ENCODE data around the gene MICALL2. TPM values are rescaled to one million over a fixed set of nuclear protein-coding genes. Genes with fewer than 3 reads are reported as not detected.

MICALL2 gene
- total RNA-seq, 6 experiments from 2014 or later = 8.2 to 23.8 (median 13.6) TPM

- H3K4me3 ChIP-seq = no peak overlapping the region
- no peak for TF ChIP-seq CTCF (IDR thresholded peaks at IDR 0.05)
- TF ChIP-seq POLR2A (IDR thresholded peaks at IDR 0.05) = no peak
- no peaks in the 10 kb centered on the region for H3K4me1 ChIP-seq
- WGBS (ENCODE audit: insufficient coverage, low coverage, low lambda C conversion rate, missing lambda C conversion rate) = 76% methylated on average over 6 of the region's 15 CpGs
- intact Hi-C loops (cut with DNase I) = loop anchor here in 1 of 2 donors (10.0 kb wide), 1 partner anchor 48 kb away; no protein-coding TSS in a partner anchor
- no peak for DNase-seq
- H3K27ac ChIP-seq = no peak overlapping the region
- H3K36me3 ChIP-seq = no peaks in the 10 kb centered on the region
- no peaks in the 10 kb centered on the region for H3K27me3 ChIP-seq
- no peaks in the 10 kb centered on the region for H3K9me3 ChIP-seq
- no peak for ATAC-seq
These were observed 32.8 kb downstream of the MICALL2 start for GRCh38 chr7:1426474-1426873.

GRCh38 chr7:1425292-1426136, 33.8 kb downstream of the MICALL2 start:
- Histone ChIP-seq H3K4me1 (no peaks in the 10 kb centered on the region), H3K27me3 (no peaks in the 10 kb centered on the region), H3K9me3 (no peaks in the 10 kb centered on the region), H3K4me3 (no peak overlapping the region), H3K36me3 (no peaks in the 10 kb centered on the region), H3K27ac (no peak overlapping the region)
- intact Hi-C loops (cut with DNase I) = loop anchor here in 1 of 2 donors (10.0 kb wide), 1 partner anchor 49 kb away; no protein-coding TSS in a partner anchor
- TF ChIP-seq POLR2A (IDR thresholded peaks at IDR 0.05) (no peak), CTCF (IDR thresholded peaks at IDR 0.05) (no peak)
- ATAC-seq (peak in 1 of 4 donors; percentile 24), DNase-seq (no peak)
- WGBS (ENCODE audit: insufficient coverage, low coverage, low lambda C conversion rate, missing lambda C conversion rate) = 50% methylated on average over 15 of the region's 18 CpGs

- no peak for ATAC-seq
- no peak for TF ChIP-seq CTCF (IDR thresholded peaks at IDR 0.05)
- no peak for TF ChIP-seq POLR2A (IDR thresholded peaks at IDR 0.05)
These were observed 35.2 kb downstream of the MICALL2 start for GRCh38 chr7:1424041-1424440.

GRCh38 chr7:1423264-1423811, 35.9 kb downstream of the MICALL2 start:
- Histone ChIP-seq H3K4me3 (no peak overlapping the region), H3K36me3 (no peaks in the 10 kb centered on the region), H3K27ac (no peak overlapping the region), H3K9me3 (no peaks in the 10 kb centered on the region), H3K27me3 (no peaks in the 10 kb centered on the region), H3K4me1 (no peaks in the 10 kb centered on the region)
- intact Hi-C loops (cut with DNase I) = loop anchor here in 1 of 2 donors (10.0 kb wide), 1 partner anchor 51 kb away; no protein-coding TSS in a partner anchor
- DNase-seq (no peak), ATAC-seq (no peak)
- WGBS (ENCODE audit: insufficient coverage, low coverage, low lambda C conversion rate, missing lambda C conversion rate) = 50% methylated on average over 5 of the region's 5 CpGs
- TF ChIP-seq CTCF (IDR thresholded peaks at IDR 0.05) (no peak), POLR2A (IDR thresholded peaks at IDR 0.05) (no peak)

More at GRCh38 chr7:1424041-1424440, 35.2 kb downstream of the MICALL2 start:
- WGBS (ENCODE audit: insufficient coverage, low coverage, low lambda C conversion rate, missing lambda C conversion rate) = 33% methylated on average over 1 of the region's 12 CpGs
- DNase-seq = peak in 1 of 3 donors; percentile 35
- Histone ChIP-seq H3K27me3 (no peaks in the 10 kb centered on the region), H3K9me3 (no peaks in the 10 kb centered on the region), H3K4me1 (no peaks in the 10 kb centered on the region), H3K4me3 (no peak overlapping the region), H3K27ac (no peak overlapping the region), H3K36me3 (no peaks in the 10 kb centered on the region)
- intact Hi-C loops (cut with DNase I) = loop anchor here in 1 of 2 donors (10.0 kb wide), 1 partner anchor 51 kb away; no protein-coding TSS in a partner anchor

All from right lobe of liver (tissue), 6 donors.